GM12878 (cell line): ENCODE data around the gene SNAPC3. TPM values are rescaled to one million over a fixed set of nuclear protein-coding genes. Genes with fewer than 3 reads are reported as not detected.

Source experiments
- BHLHE40 ChIP-seq, 2 experiments: fragments of 450-650 bp in 1 of 2; IDR thresholded peaks; 2 replicates each; pipeline ENCODE4 v1.6.1; 2011 to 2017; ENCODE audit warnings: low read depth in 2 of 2, borderline replicate concordance in 1 of 2, improper control_type of control experiment in 1 of 2, low read length in 1 of 2, mild to moderate bottlenecking in 1 of 2
- CEBPZ ChIP-seq: fragments of 150-350 bp; IDR thresholded peaks from 2 replicates; pipeline ENCODE4 v1.6.1; 2016; ENCODE audit warnings: low read depth, low read length
- CHD2 ChIP-seq: IDR thresholded peaks from 2 replicates; pipeline ENCODE4 v1.6.1; 2011; ENCODE audit warnings: low read depth, low read length, improper control_type of control experiment, borderline replicate concordance
- CHD4 ChIP-seq: fragments of 200-600 bp; sonication (generic); IDR thresholded peaks from 2 replicates; pipeline ENCODE4 v1.6.1; 2016; ENCODE audit warnings: mild to moderate bottlenecking
- EP300 ChIP-seq, 2 experiments: fragments of 150-350 bp in 1 of 2; IDR thresholded peaks; 2 replicates each; pipeline ENCODE4 v1.6.1; 2011 to 2012; ENCODE audit warnings: low read depth in 2 of 2, low read length in 2 of 2, borderline replicate concordance in 1 of 2, improper control_type of control experiment in 1 of 2, inconsistent platforms in 1 of 2; ENCODE audit not compliant: control insufficient read depth in 1 of 2
- FOS ChIP-seq: IDR thresholded peaks from 3 replicates; pipeline ENCODE4 v1.6.1; 2011; ENCODE audit warnings: borderline replicate concordance; ENCODE audit not compliant: insufficient read length; ENCODE audit errors: extremely low read depth
- JUNB ChIP-seq: IDR thresholded peaks from 2 replicates; pipeline ENCODE4 v1.6.1; 2016; ENCODE audit warnings: antibody characterized with exemption, mild to moderate bottlenecking
- KDM1A ChIP-seq: fragments of 200-600 bp; sonication (generic); IDR thresholded peaks from 2 replicates; pipeline ENCODE4 v1.6.1; 2016; ENCODE audit warnings: borderline replicate concordance
- MEF2A ChIP-seq: IDR thresholded peaks from 2 replicates; pipeline ENCODE4 v1.6.1; 2011; ENCODE audit warnings: low read depth, mild to moderate bottlenecking, low read length, moderate library complexity; ENCODE audit not compliant: insufficient read depth
- MEF2B ChIP-seq: fragments of 450-650 bp; IDR thresholded peaks from 2 replicates; pipeline ENCODE4 v1.6.1; 2018; ENCODE audit warnings: mild to moderate bottlenecking, moderate library complexity; ENCODE audit not compliant: partially characterized antibody, poor library complexity, severe bottlenecking
- MTA3 ChIP-seq: IDR thresholded peaks from 2 replicates; pipeline ENCODE4 v1.6.1; 2012; ENCODE audit warnings: low read length, inconsistent platforms, borderline replicate concordance
- MYB ChIP-seq: fragments of 150-350 bp; IDR thresholded peaks from 2 replicates; pipeline ENCODE4 v1.6.1; 2014; ENCODE audit warnings: mild to moderate bottlenecking, low read depth, low read length, borderline replicate concordance
- POU2F2 ChIP-seq: IDR thresholded peaks from 3 replicates; pipeline ENCODE4 v1.6.1; 2011; ENCODE audit warnings: low read depth, mild to moderate bottlenecking, low read length, borderline replicate concordance
- RB1 ChIP-seq: fragments of 450-650 bp; formaldehyde crosslinking; IDR thresholded peaks from 2 replicates; pipeline ENCODE4 v1.6.1; 2017; ENCODE audit warnings: mild to moderate bottlenecking, borderline replicate concordance
- RCOR1 ChIP-seq: conservative IDR thresholded peaks from 2 replicates; pipeline ENCODE4 v1.6.1; 2012; ENCODE audit warnings: low read depth, low read length, improper control_type of control experiment
- SMAD1 ChIP-seq: fragments of 450-650 bp; IDR thresholded peaks from 2 replicates; pipeline ENCODE4 v1.6.1; 2018; ENCODE audit warnings: mild to moderate bottlenecking, low read depth; ENCODE audit not compliant: partially characterized antibody
- STAT3 ChIP-seq: IDR thresholded peaks from 2 replicates; pipeline ENCODE4 v1.6.1; 2011; ENCODE audit warnings: low read depth, low read length, improper control_type of control experiment
- SUZ12 ChIP-seq: fragments of 200-600 bp; sonication (generic); IDR thresholded peaks from one replicate; pipeline ENCODE4 v1.6.1; 2018; ENCODE audit warnings: antibody characterized with exemption, mild to moderate bottlenecking; ENCODE audit not compliant: unreplicated experiment
- ZNF24 ChIP-seq: fragments of 450-650 bp; IDR thresholded peaks from 2 replicates; pipeline ENCODE4 v1.6.1; 2017; ENCODE audit warnings: antibody characterized with exemption, mild to moderate bottlenecking
- ZNF384 ChIP-seq: IDR thresholded peaks from 2 replicates; pipeline ENCODE4 v1.6.1; 2012; ENCODE audit warnings: low read depth, mild to moderate bottlenecking, low read length, improper control_type of control experiment, borderline replicate concordance
- ZNF622 ChIP-seq: fragments of 450-650 bp; IDR thresholded peaks from 2 replicates; pipeline ENCODE4 v1.6.1; 2017; ENCODE audit warnings: mild to moderate bottlenecking, inconsistent platforms
- polyA plus RNA-seq, 11 experiments: library from polyadenylated mRNA; depleted of rRNA in 4 of 11; unstranded in 6 of 11; stranded (reverse) in 5 of 11; fragments of >200 nt; fragmentation: Nextera tagmentation in 4 of 11; fragmentation: Illumina TruSeq in 1 of 11; extraction: Ambion mirVana in 4 of 11; extraction: Trizol in 1 of 11; gene quantifications; 1 replicate in 1 of 11; 2 replicates in 10 of 11; pipeline versions ENCODE4 v1.2.1 to v1.2.3, GENCODE V29; 2011 to 2016; ENCODE audit warnings: inconsistent platforms in 2 of 11, missing spikeins in 2 of 11, low read depth in 1 of 11
- total RNA-seq, 4 experiments: library from RNA; depleted of rRNA in 3 of 4; stranded (reverse); fragments of >200 nt in 3 of 4; fragmentation: Illumina TruSeq in 1 of 4; extraction: Trizol in 1 of 4; gene quantifications; 2 replicates each; pipeline versions ENCODE4 v1.2.1 to v1.2.3, GENCODE V29; 2013 to 2021
- TF ChIP-seq, protein P1 (sequence below): fragments of 450-650 bp; IDR thresholded peaks from 2 replicates; pipeline ENCODE4 v1.6.1; 2017; ENCODE audit warnings: antibody characterized with exemption, mild to moderate bottlenecking, moderate library complexity
- TF ChIP-seq, protein P2 (sequence below): IDR thresholded peaks from 2 replicates; pipeline ENCODE4 v1.6.1; 2011; ENCODE audit warnings: low read depth, mild to moderate bottlenecking, low read length, moderate library complexity, borderline replicate concordance; ENCODE audit errors: extremely low read depth

The SNAPC3 gene
- total and polyA plus RNA-seq, 10 of the 15 experiments (the other 5 are each of a cell fraction or from before 2014, with no cell fraction given), result 5.7 to 47.4 (median 24.6) TPM

- TF ChIP-seq CEBPZ (no peak), ZNF24 (0 out of 2 replicates have a peak, but pooled peaks have one; percentile 12), KDM1A (no peak), CHD2 (peak; percentile 97), SMAD1 (no peak), ZNF622 (no peak), SUZ12 (no peak), RB1 (no peak), STAT3 (no peak), EP300 (IDR thresholded peaks at IDR 0.05; ENCODE audit: borderline replicate concordance in 1 of 2, control insufficient read depth in 1 of 2, low read depth in 2 of 2, low read length in 2 of 2) (peak; percentile 40 to 59; a peak in 2 of 4 replicates), CHD4 (0 out of 2 replicates have a peak, but pooled peaks have one; percentile 75), RCOR1 (no peak; the same call in 1 of the 2 replicates), BHLHE40 (IDR thresholded peaks at IDR 0.05; ENCODE audit: borderline replicate concordance in 1 of 2, low read depth in 2 of 2, low read length in 1 of 2) (peak; percentile 57 to 82; a peak in 3 of 4 replicates), FOS (no peak), ZNF384 (no peak), JUNB (no peak), MEF2B (no peak), MEF2A (no peak), MTA3 (no peak), POU2F2 (no peak), MYB (peak; percentile 75; the same call in 1 of the 2 replicates)
- TF ChIP-seq, protein P1, sequence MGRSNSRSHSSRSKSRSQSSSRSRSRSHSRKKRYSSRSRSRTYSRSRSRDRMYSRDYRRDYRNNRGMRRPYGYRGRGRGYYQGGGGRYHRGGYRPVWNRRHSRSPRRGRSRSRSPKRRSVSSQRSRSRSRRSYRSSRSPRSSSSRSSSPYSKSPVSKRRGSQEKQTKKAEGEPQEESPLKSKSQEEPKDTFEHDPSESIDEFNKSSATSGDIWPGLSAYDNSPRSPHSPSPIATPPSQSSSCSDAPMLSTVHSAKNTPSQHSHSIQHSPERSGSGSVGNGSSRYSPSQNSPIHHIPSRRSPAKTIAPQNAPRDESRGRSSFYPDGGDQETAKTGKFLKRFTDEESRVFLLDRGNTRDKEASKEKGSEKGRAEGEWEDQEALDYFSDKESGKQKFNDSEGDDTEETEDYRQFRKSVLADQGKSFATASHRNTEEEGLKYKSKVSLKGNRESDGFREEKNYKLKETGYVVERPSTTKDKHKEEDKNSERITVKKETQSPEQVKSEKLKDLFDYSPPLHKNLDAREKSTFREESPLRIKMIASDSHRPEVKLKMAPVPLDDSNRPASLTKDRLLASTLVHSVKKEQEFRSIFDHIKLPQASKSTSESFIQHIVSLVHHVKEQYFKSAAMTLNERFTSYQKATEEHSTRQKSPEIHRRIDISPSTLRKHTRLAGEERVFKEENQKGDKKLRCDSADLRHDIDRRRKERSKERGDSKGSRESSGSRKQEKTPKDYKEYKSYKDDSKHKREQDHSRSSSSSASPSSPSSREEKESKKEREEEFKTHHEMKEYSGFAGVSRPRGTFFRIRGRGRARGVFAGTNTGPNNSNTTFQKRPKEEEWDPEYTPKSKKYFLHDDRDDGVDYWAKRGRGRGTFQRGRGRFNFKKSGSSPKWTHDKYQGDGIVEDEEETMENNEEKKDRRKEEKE, result no peak
- TF ChIP-seq, protein P2, sequence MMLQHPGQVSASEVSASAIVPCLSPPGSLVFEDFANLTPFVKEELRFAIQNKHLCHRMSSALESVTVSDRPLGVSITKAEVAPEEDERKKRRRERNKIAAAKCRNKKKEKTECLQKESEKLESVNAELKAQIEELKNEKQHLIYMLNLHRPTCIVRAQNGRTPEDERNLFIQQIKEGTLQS, result no peak
Measured at GRCh38 chr9:15422372-15423230, at the start of gene SNAPC3 (continued).
